Ishikawa (cell line): ENCODE measurements around the gene SLC6A6.

Experiments used
- CEBPB ChIP-seq: IDR thresholded peaks from 2 replicates; pipeline ENCODE4 v1.6.1; 2012
- CREB1 ChIP-seq: IDR thresholded peaks from 2 replicates; pipeline ENCODE4 v1.6.1; 2012; ENCODE audit warnings: low read depth
- EGR1 ChIP-seq: IDR thresholded peaks from 2 replicates; pipeline ENCODE4 v1.6.1; 2012
- EP300 ChIP-seq: IDR thresholded peaks from 2 replicates; pipeline ENCODE4 v1.6.1; 2012; ENCODE audit warnings: borderline replicate concordance
- FOXM1 ChIP-seq: IDR thresholded peaks from 2 replicates; pipeline ENCODE4 v1.6.1; 2012; ENCODE audit warnings: low read depth, borderline replicate concordance
- NFIC ChIP-seq: IDR thresholded peaks from 2 replicates; pipeline ENCODE4 v1.6.1; 2012
- RAD21 ChIP-seq: IDR thresholded peaks from 2 replicates; pipeline ENCODE4 v1.6.1; 2012; ENCODE audit warnings: low read depth
- TAF1 ChIP-seq: IDR thresholded peaks from 2 replicates; pipeline ENCODE4 v1.6.1; 2012; ENCODE audit warnings: low read depth, mild to moderate bottlenecking
- TCF12 ChIP-seq: IDR thresholded peaks from 2 replicates; pipeline ENCODE4 v1.6.1; 2012; ENCODE audit warnings: low read depth
- TEAD4 ChIP-seq: IDR thresholded peaks from 2 replicates; pipeline ENCODE4 v1.6.1; 2012
- YY1 ChIP-seq: IDR thresholded peaks from 2 replicates; pipeline ENCODE4 v1.6.1; 2012; ENCODE audit warnings: low read depth
- ZBTB7A ChIP-seq: IDR thresholded peaks from 2 replicates; pipeline ENCODE4 v1.6.1; 2012; ENCODE audit warnings: low read depth
- TF ChIP-seq, protein P1 (sequence below): IDR thresholded peaks from 2 replicates; pipeline ENCODE4 v1.6.1; 2012
- TF ChIP-seq, protein P2 (sequence below): IDR thresholded peaks from 2 replicates; pipeline ENCODE4 v1.6.1; 2012; ENCODE audit warnings: low read depth, mild to moderate bottlenecking
- TF ChIP-seq, protein P3 (sequence below): IDR thresholded peaks from 2 replicates; pipeline ENCODE4 v1.6.1; 2012

SLC6A6 gene

DNA sequence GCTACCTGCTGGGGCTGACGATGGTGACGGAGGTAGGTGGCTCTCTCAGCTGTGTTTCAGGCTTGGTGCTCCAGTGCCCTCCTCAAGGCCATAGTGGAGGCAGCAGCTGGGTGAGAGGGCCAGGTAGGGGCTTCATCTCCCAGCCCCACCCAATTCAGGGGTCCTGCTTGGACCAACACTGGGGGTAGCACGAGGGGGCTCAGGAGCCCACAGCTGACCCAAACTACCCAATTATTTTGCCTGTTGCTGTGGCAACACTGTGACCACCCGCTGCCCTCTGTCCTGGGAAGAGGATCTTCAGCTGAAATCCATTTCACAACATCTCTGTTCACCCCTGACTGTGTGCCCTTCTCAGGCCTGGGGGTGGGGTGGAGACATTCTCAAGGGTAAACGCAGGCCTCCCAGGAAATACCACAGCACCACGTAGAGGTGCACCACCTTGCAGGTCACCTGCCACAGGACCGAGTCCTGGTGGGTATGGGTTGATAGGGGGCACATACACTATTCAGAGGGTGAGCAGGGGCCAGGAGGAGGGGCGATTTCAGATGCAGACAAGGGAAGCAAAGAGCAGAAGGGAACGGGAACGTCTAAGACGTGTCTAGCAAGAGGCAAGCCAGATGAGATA, 75.0 kb downstream of the SLC6A6 start:
- TF ChIP-seq, protein P1, sequence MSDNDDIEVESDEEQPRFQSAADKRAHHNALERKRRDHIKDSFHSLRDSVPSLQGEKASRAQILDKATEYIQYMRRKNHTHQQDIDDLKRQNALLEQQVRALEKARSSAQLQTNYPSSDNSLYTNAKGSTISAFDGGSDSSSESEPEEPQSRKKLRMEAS = no peak
- TF ChIP-seq CREB1 (no peak), EP300 (no peak), CEBPB (no peak), TCF12 (no peak), YY1 (no peak), TEAD4 (no peak), NFIC (no peak), FOXM1 (no peak)
- TF ChIP-seq, protein P2, sequence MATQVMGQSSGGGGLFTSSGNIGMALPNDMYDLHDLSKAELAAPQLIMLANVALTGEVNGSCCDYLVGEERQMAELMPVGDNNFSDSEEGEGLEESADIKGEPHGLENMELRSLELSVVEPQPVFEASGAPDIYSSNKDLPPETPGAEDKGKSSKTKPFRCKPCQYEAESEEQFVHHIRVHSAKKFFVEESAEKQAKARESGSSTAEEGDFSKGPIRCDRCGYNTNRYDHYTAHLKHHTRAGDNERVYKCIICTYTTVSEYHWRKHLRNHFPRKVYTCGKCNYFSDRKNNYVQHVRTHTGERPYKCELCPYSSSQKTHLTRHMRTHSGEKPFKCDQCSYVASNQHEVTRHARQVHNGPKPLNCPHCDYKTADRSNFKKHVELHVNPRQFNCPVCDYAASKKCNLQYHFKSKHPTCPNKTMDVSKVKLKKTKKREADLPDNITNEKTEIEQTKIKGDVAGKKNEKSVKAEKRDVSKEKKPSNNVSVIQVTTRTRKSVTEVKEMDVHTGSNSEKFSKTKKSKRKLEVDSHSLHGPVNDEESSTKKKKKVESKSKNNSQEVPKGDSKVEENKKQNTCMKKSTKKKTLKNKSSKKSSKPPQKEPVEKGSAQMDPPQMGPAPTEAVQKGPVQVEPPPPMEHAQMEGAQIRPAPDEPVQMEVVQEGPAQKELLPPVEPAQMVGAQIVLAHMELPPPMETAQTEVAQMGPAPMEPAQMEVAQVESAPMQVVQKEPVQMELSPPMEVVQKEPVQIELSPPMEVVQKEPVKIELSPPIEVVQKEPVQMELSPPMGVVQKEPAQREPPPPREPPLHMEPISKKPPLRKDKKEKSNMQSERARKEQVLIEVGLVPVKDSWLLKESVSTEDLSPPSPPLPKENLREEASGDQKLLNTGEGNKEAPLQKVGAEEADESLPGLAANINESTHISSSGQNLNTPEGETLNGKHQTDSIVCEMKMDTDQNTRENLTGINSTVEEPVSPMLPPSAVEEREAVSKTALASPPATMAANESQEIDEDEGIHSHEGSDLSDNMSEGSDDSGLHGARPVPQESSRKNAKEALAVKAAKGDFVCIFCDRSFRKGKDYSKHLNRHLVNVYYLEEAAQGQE = no peak

DNA sequence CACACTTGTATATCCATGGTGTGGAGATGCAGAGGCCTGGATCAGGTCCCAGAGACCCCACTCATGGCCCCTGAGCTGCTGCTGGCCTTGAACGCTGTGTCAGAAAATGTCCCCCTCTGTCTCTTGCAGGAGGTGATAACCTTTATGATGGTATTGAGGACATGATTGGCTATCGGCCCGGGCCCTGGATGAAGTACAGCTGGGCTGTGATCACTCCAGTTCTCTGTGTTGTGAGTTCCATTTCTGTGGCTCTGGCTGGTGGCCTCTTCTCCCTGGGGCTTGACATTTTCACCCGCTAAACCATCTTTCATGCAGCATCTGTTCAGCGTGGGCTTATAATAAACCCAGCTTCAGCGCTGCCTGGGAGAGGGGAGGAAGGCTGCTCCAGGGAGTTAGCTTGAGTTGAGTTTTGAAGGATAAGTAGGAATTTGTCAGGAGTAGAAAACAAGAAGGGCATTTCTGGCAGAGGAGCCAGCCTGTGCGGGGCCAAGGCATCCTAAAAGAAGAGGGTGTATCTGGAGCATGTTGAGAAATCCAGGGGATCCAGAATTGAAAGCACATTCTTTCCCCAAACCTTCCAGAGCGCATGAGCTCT, 76.6 kb downstream of the SLC6A6 start:
- no peak for TF ChIP-seq TAF1
- TF ChIP-seq YY1 = no peak
- TF ChIP-seq TCF12 = no peak
- TF ChIP-seq TEAD4 = no peak
- no peak for TF ChIP-seq EGR1
- no peak for TF ChIP-seq EP300
- TF ChIP-seq FOXM1 = no peak
- TF ChIP-seq, protein P3, sequence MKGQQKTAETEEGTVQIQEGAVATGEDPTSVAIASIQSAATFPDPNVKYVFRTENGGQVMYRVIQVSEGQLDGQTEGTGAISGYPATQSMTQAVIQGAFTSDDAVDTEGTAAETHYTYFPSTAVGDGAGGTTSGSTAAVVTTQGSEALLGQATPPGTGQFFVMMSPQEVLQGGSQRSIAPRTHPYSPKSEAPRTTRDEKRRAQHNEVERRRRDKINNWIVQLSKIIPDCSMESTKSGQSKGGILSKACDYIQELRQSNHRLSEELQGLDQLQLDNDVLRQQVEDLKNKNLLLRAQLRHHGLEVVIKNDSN = no peak
- TF ChIP-seq, protein P2 = no peak
- no peak for TF ChIP-seq NFIC
- no peak for TF ChIP-seq RAD21
- no peak for TF ChIP-seq CREB1
- TF ChIP-seq ZBTB7A = no peak
- TF ChIP-seq, protein P1 = no peak
- no peak for TF ChIP-seq CEBPB

DNA sequence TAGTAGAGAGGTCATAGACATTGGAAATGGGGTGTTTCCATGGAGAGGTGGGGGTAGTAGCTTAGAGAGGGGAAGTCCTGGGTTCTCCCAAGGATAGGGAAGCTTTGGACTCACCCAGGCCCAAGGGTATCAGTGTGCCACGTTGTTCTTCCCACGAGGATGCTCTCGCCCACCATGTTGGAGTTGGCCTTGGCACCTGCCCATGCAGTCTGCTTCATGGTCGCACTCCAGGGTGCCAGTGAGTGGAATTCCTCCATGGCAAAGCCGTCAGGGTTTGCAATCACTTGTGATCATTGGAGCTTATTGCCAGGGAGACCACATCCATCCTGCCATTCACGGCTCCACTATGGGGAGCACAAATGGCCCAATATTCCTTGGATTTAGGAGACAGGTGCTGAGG, 77.2 kb downstream of the SLC6A6 start:
- no peak for TF ChIP-seq CEBPB
- TF ChIP-seq, protein P3 = no peak
- no peak for TF ChIP-seq NFIC
- TF ChIP-seq, protein P1 = no peak
- TF ChIP-seq EGR1 = no peak

DNA sequence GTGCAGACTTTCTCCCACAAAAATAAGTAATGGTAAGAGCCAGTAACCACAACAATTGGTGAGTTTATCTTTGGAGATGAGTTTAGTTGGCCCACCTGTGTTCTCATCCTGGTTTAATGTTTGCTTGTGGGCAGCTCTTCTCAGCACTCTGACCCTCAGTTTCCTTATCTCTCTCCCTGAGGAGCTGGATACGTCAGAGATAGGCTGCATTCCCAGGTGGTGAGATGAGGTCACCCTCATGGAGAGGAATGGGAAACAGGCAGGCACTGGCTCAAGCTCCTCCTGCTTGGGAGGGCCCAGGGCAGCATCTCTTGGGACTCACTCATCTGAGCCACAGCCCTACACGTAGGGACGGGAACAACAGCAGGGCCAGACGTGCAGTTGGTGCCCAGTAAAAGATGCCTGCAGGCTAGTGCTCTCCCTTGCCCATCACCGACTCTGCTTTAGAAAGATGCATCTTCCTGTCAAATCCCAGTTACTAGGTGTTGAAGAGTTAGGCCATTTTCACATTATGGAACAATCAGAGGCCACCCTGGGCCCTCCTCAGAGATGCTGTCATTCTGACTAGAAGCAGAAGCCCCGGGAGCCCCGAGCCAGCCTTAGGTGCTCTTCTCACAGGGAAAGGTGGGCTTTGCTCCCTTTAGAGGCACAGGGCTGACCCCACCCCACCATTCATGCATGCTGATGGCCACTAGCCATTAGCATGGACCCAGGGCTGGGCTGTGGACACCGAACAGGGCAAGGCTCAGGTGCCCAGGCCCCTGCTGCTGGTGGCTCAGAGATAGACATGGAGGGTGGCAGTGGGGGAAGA, 78.0 kb downstream of the SLC6A6 start:
- TF ChIP-seq, protein P3 = no peak
- TF ChIP-seq, protein P2 = no peak
- no peak for TF ChIP-seq RAD21
- no peak for TF ChIP-seq TEAD4
- no peak for TF ChIP-seq EGR1
- TF ChIP-seq, protein P1 = no peak
